Activated T-cell treated with anti-CD3 and anti-CD28 coated beads, Interleukin-2, amount 50 U/mL, for 24 hours (primary cell): Measurements from ENCODE around the gene ACSF2.
"Not testable (repeated sequence)": the region's sequence is repeated elsewhere in the genome, so short reads cannot be mapped to it uniquely, and the experiment has no call there.

Experiments used
- DNase-seq: peaks from one replicate; pipeline ENCODE4 v3.0.0-alpha.2; 2020
- H3K27ac Mint-ChIP-seq: 2 replicates; pipeline ENCODE4 v1.8.0; 2020; ENCODE audit warnings: mild to moderate bottlenecking, mixed read lengths
- H3K27me3 Mint-ChIP-seq: 2 replicates; pipeline ENCODE4 v1.8.0; 2020; ENCODE audit warnings: mixed read lengths
- H3K36me3 Mint-ChIP-seq: 2 replicates; pipeline ENCODE4 v1.8.0; 2020; ENCODE audit warnings: low read depth, mixed read lengths
- H3K4me1 Mint-ChIP-seq: 2 replicates; pipeline ENCODE4 v1.8.0; 2020; ENCODE audit warnings: low read depth, mixed read lengths
- H3K4me3 Mint-ChIP-seq: 2 replicates; pipeline ENCODE4 v1.8.0; 2020; ENCODE audit warnings: mild to moderate bottlenecking, moderate library complexity, mixed read lengths
- H3K9me3 Mint-ChIP-seq: 2 replicates; pipeline ENCODE4 v1.8.0; 2020; ENCODE audit warnings: mixed read lengths

ACSF2 gene

DNA sequence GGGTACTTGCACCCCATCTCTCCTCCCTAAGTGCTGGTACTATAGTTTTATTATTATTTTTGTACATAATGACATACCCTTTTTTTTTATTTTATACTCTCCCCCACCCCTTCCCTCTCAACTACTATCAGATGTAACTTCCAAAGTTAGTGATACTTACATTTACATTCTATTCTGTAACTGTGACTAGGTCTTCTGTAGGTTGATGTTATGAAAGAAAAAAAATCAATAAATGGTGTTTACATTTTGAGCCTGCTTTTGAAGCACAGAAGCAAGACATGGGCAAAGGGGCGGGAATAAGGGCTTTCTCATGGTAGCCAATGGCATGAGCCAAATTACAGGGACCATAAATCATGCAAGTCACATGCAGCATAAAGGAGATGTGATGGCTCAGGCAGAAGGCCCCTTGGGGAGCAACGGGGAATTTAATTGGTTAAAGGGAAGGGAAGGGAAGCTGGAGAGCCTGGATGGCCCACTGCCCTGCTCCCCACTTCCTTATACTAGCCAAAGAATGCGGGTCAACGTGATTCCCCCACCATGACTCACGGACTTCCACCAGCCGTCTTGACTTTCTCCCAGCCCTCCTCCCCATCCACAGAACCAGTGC, 2.4 kb upstream of the ACSF2 start:
- H3K27me3 Mint-ChIP-seq: no peaks in the 10 kb centered on the region
- no peak overlapping the region for H3K27ac Mint-ChIP-seq
- peaks cover 38% of the 10 kb centered on the region for H3K4me1 Mint-ChIP-seq
- DNase-seq: no peak
- no peaks in the 10 kb centered on the region for H3K36me3 Mint-ChIP-seq
- H3K4me3 Mint-ChIP-seq: no peak overlapping the region
- H3K9me3 Mint-ChIP-seq: peaks cover 5% of the 10 kb centered on the region

DNA sequence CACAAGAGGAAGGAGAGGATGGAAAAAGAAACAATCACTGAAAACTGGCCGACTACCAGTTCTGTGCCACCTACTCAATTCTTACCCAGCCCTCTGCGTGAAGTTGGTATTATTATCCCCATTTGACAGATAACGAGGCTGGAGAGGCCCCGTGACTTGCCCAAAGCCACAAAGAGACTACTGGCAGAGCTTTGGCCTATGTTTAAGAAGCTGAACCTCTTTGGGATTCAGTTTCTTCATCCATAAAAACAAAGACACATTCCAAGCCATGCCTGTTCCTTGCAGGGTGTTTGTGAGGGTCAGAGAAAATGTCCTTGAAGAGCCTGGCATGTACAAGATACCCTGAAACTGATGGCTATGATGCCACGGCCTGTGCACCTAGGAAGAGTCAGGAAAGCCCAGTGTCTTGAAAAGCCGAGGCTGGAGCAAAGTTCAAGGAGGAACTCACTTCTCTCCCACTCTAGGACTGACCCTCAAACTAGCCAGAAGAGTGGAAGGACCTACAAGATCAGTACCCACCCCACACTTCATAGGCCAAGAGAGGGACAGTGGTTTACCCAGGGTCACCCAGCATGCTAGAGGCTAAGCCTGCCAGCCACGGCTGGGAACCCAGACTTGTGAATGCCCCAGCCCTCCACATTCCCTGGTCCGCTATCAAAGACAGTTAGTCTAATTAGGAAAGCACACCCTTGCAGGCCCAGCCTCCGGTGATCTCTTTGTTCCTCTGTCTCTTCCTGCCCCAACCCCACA, 1.6 kb upstream of the ACSF2 start:
- DNase-seq: no peak
- no peaks in the 10 kb centered on the region for H3K27me3 Mint-ChIP-seq
- H3K9me3 Mint-ChIP-seq: no peaks in the 10 kb centered on the region
- H3K4me3 Mint-ChIP-seq: no peak overlapping the region
- peaks cover 39% of the 10 kb centered on the region for H3K4me1 Mint-ChIP-seq
- no peak overlapping the region for H3K27ac Mint-ChIP-seq
- H3K36me3 Mint-ChIP-seq: no peaks in the 10 kb centered on the region

GRCh38 chr17:50424996-50425681, 879 bp upstream of the ACSF2 start:
- Mint-ChIP-seq H3K4me1 (peaks cover 39% of the 10 kb centered on the region), H3K9me3 (no peaks in the 10 kb centered on the region), H3K27me3 (no peaks in the 10 kb centered on the region), H3K27ac (no peak overlapping the region), H3K36me3 (no peaks in the 10 kb centered on the region), H3K4me3 (peak overlapping the region; percentile 76)
- no peak for DNase-seq

DNA sequence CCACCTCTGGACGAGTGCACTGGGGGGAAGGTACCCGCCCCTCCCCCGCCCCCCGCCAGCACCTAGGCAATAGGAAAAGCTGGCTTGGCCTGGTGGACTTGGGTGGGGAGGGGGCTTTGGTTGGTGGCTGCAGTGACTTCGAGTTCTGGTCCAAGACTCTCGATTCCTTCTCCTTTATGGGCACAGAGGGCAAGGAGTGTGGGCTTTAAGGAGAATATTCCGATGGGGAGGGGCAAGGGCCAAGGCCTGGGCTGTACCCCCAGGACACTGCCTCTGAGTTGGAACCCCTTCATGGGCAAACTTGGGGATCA, 409 bp downstream of the ACSF2 start:
- DNase-seq: no peak
- Mint-ChIP-seq H3K27me3 (no peaks in the 10 kb centered on the region), H3K27ac (peak overlapping the region; percentile 78), H3K36me3 (no peaks in the 10 kb centered on the region), H3K4me3 (peak overlapping the region; percentile 80), H3K9me3 (no peaks in the 10 kb centered on the region), H3K4me1 (peaks cover 29% of the 10 kb centered on the region)

GRCh38 chr17:50426814-50427787, 1.1 kb downstream of the ACSF2 start:
- DNase-seq: peak; percentile 46
- Mint-ChIP-seq H3K4me1 (peaks cover 24% of the 10 kb centered on the region), H3K36me3 (no peaks in the 10 kb centered on the region), H3K9me3 (no peaks in the 10 kb centered on the region), H3K4me3 (peak overlapping the region; percentile 80), H3K27me3 (no peaks in the 10 kb centered on the region), H3K27ac (peak overlapping the region; percentile 78)

GRCh38 chr17:50428126-50428525, 2.1 kb downstream of the ACSF2 start:
- not testable (repeated sequence) for H3K27me3 Mint-ChIP-seq, DNase-seq, H3K27ac Mint-ChIP-seq, H3K36me3 Mint-ChIP-seq, H3K9me3 Mint-ChIP-seq, H3K4me3 Mint-ChIP-seq
- H3K4me1 Mint-ChIP-seq: peaks cover 24% of the 10 kb centered on the region

GRCh38 chr17:50428831-50429424, 2.9 kb downstream of the ACSF2 start:
- H3K4me1 Mint-ChIP-seq: peaks cover 24% of the 10 kb centered on the region
- H3K27ac Mint-ChIP-seq: no peak overlapping the region
- no peaks in the 10 kb centered on the region for H3K36me3 Mint-ChIP-seq
- H3K4me3 Mint-ChIP-seq: no peak overlapping the region
- no peak for DNase-seq
- H3K27me3 Mint-ChIP-seq: no peaks in the 10 kb centered on the region
- no peaks in the 10 kb centered on the region for H3K9me3 Mint-ChIP-seq

GRCh38 chr17:50429793-50430192, 3.8 kb downstream of the ACSF2 start:
- peaks cover 1% of the 10 kb centered on the region for H3K36me3 Mint-ChIP-seq
- H3K9me3 Mint-ChIP-seq: no peaks in the 10 kb centered on the region
- H3K4me3 Mint-ChIP-seq: no peak overlapping the region
- no peak overlapping the region for H3K27ac Mint-ChIP-seq
- DNase-seq: no peak
- no peaks in the 10 kb centered on the region for H3K27me3 Mint-ChIP-seq
- peaks cover 24% of the 10 kb centered on the region for H3K4me1 Mint-ChIP-seq

GRCh38 chr17:50430821-50431618, 5.0 kb downstream of the ACSF2 start:
- Mint-ChIP-seq H3K27ac (no peak overlapping the region), H3K36me3 (peaks cover 1% of the 10 kb centered on the region), H3K4me3 (no peak overlapping the region), H3K4me1 (peaks cover 17% of the 10 kb centered on the region), H3K27me3 (no peaks in the 10 kb centered on the region), H3K9me3 (no peaks in the 10 kb centered on the region)
- DNase-seq: no peak

GRCh38 chr17:50432125-50432762, 6.2 kb downstream of the ACSF2 start:
- Mint-ChIP-seq H3K4me3 (no peak overlapping the region), H3K9me3 (no peaks in the 10 kb centered on the region), H3K36me3 (peaks cover 1% of the 10 kb centered on the region), H3K27ac (no peak overlapping the region), H3K27me3 (no peaks in the 10 kb centered on the region), H3K4me1 (peaks cover 8% of the 10 kb centered on the region)
- no peak for DNase-seq

DNA sequence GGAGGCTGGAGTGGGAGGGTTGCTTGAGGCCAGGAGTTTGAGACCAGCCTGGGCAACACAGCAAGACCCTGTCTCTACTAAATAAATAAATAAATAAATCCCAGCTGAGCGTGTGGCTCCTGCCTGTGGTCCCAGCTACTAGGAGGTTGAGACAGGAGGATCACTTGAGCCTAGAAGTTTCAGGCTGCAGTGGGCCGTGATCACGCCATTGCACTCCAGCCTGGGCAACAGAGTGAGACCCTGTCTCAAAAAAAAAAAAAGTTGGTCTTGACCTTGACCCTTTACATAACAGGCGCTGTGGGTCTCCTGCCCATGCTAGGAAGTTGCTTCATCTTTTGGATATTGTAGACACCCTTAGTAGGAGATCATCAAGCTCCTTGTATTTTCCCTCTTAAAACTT, 11.4 kb downstream of the ACSF2 start:
- Mint-ChIP-seq H3K27ac (no peak overlapping the region), H3K36me3 (peaks cover 1% of the 10 kb centered on the region), H3K27me3 (no peaks in the 10 kb centered on the region), H3K9me3 (no peaks in the 10 kb centered on the region), H3K4me3 (no peak overlapping the region), H3K4me1 (no peaks in the 10 kb centered on the region)
- DNase-seq: no peak

- no peak overlapping the region for H3K27ac Mint-ChIP-seq
- no peaks in the 10 kb centered on the region for H3K9me3 Mint-ChIP-seq
- DNase-seq: no peak
- H3K4me3 Mint-ChIP-seq: no peak overlapping the region
- no peaks in the 10 kb centered on the region for H3K4me1 Mint-ChIP-seq
- H3K36me3 Mint-ChIP-seq: peaks cover 1% of the 10 kb centered on the region
- H3K27me3 Mint-ChIP-seq: no peaks in the 10 kb centered on the region
These were observed 13.0 kb downstream of the ACSF2 start for GRCh38 chr17:50439008-50439407.

DNA sequence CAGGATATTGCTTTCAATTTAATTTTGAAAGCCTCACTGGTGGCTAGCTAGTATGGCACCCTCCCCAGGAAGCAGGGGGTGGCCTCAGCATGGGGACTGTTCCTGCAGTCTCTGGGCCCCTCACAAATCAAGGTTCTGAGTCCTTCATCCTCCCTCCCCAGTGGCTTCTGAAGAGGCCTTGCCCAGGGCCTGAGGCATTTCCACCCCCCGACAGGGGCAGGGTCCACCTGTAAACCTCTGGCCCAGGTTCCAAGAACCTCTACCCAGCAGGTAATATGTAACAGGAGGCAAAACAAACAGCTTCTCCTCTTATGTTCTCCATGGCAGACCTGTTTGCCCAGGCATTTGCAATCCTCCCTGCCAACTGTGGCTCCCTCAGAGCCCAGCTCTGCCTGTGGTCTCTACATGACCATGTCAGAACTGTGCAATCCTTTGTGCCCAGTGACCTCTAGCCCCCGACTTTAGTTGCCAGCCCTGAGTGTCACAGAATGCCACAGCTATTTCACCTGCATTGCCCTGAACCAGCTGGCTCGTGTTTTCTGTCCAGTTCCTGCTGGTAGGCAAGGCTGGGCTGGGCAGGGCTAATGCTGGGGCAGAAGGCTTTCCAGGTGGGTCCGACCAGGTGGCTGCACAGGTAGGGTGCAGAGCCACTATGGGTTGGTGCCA, 14.3 kb downstream of the ACSF2 start:
- no peak for DNase-seq
- no peak overlapping the region for H3K27ac Mint-ChIP-seq
- no peaks in the 10 kb centered on the region for H3K4me1 Mint-ChIP-seq
- no peaks in the 10 kb centered on the region for H3K9me3 Mint-ChIP-seq
- H3K4me3 Mint-ChIP-seq: no peak overlapping the region
- no peaks in the 10 kb centered on the region for H3K36me3 Mint-ChIP-seq
- H3K27me3 Mint-ChIP-seq: no peaks in the 10 kb centered on the region
